GM12878 (cell line): ENCODE data around the gene FBXL7. TPM values are rescaled to one million over a fixed set of nuclear protein-coding genes. Genes with fewer than 3 reads are reported as not detected.

Experiments used
- ATAC-seq: fragments of 200-7000 bp; cut with Tn5 transposase; 3 replicates; pipeline ENCODE4 v1.9.1; 2020; ENCODE audit warnings: mild to moderate bottlenecking, moderate library complexity
- BruUV-seq: library from RNA; stranded (reverse); fragments of 400-500 nt; replicated peaks from 2 replicates; lab custom pipeline; 2021; lab: Mats Ljungman, UMichigan
- CTCF ChIA-PET: fragments of 300-600 bp; sonication (Branson Sonifier 250); formaldehyde crosslinking; extraction: SDS; loops from one replicate; lab custom pipeline; 2021; ENCODE audit warnings: inconsistent platforms; lab: Yijun Ruan, JAX
- POLR2A ChIA-PET: fragments of 350-600 bp; formaldehyde crosslinking; extraction: SDS; loops from one replicate; lab custom pipeline; 2021; ENCODE audit warnings: inconsistent platforms; lab: Charles Lee
- RAD21 ChIA-PET: fragments of 300-600 bp; sonication (Branson Sonifier 250); formaldehyde crosslinking; loops from one replicate; lab custom pipeline; 2023; ENCODE audit warnings: antibody characterized with exemption; ENCODE audit not compliant: unreplicated experiment; lab: Charles Lee
- SMC1A ChIA-PET: fragments of 300-600 bp; sonication (Branson Sonifier 250); formaldehyde crosslinking; loops from one replicate; lab custom pipeline; 2023; ENCODE audit not compliant: unreplicated experiment, uncharacterized antibody; lab: Charles Lee
- DNase-seq: peaks from one replicate; pipeline ENCODE4 v3.0.0-alpha.2; 2011; ENCODE audit warnings: low read depth, low spot score
- FAIRE-seq: peaks from 3 replicates; lab custom pipeline; 2011; peaks lifted over from hg19 to GRCh38; lab: Jason Lieb, UNC
- H2AFZ ChIP-seq: 2 replicates; pipeline ENCODE4 v1.6.0; 2011; ENCODE audit warnings: low read depth, low read length, control low read depth; ENCODE audit not compliant: control insufficient read depth
- H3K27ac ChIP-seq: 2 replicates; pipeline ENCODE4 v1.5.1; 2011; ENCODE audit warnings: control low read depth; ENCODE audit not compliant: control insufficient read depth, insufficient read depth
- H3K27me3 ChIP-seq, 2 experiments: replicated peaks in 1 of 2; 2 replicates each; pipeline versions ENCODE4 v1.6.0 to v1.6.1; 2011; ENCODE audit warnings: low read length in 1 of 2; ENCODE audit not compliant: control insufficient read depth in 2 of 2, insufficient read depth in 2 of 2
- H3K36me3 ChIP-seq, 2 experiments: 2 replicates each; pipeline ENCODE4 v1.5.1; 2011; ENCODE audit warnings: low read length in 1 of 2; ENCODE audit not compliant: control insufficient read depth in 2 of 2, insufficient read depth in 2 of 2
- H3K4me1 ChIP-seq: 2 replicates; pipeline ENCODE4 v1.6.1; 2011; ENCODE audit warnings: mild to moderate bottlenecking, low read length, moderate library complexity, mixed read lengths; ENCODE audit not compliant: control insufficient read depth, insufficient read depth
- H3K4me2 ChIP-seq: 2 replicates; pipeline ENCODE4 v1.6.0; 2011; ENCODE audit warnings: control low read depth; ENCODE audit not compliant: control insufficient read depth, insufficient read depth
- H3K4me3 ChIP-seq: fragments of 200-600 bp; sonication (generic); 2 replicates; pipeline ENCODE4 v1.5.1; 2016
- H3K79me2 ChIP-seq: 2 replicates; pipeline ENCODE4 v1.6.0; 2011; ENCODE audit warnings: low read length; ENCODE audit not compliant: control insufficient read depth, insufficient read depth
- H3K9ac ChIP-seq: 2 replicates; pipeline ENCODE4 v1.8.0; 2011; ENCODE audit warnings: low read length, control low read depth, mixed read lengths; ENCODE audit not compliant: control insufficient read depth, insufficient read depth
- H3K9me3 ChIP-seq: replicated peaks from 3 replicates; pipeline ENCODE4 v1.5.1; 2011; ENCODE audit warnings: mild to moderate bottlenecking, low read length; ENCODE audit not compliant: control insufficient read depth, insufficient read depth
- H4K20me1 ChIP-seq: 2 replicates; pipeline ENCODE4 v1.6.0; 2011; ENCODE audit not compliant: control insufficient read depth, insufficient read depth
- ATF2 ChIP-seq: IDR thresholded peaks from 2 replicates; pipeline ENCODE4 v1.6.1; 2012; ENCODE audit warnings: low read length, inconsistent platforms
- CREM ChIP-seq: IDR thresholded peaks from 2 replicates; pipeline ENCODE4 v1.6.1; 2014; ENCODE audit warnings: antibody characterized with exemption, low read depth
- E4F1 ChIP-seq: fragments of 450-650 bp; IDR thresholded peaks from 2 replicates; pipeline ENCODE4 v1.6.1; 2018; ENCODE audit warnings: borderline replicate concordance, mild to moderate bottlenecking; ENCODE audit not compliant: partially characterized antibody
- FOXM1 ChIP-seq: IDR thresholded peaks from 2 replicates; pipeline ENCODE4 v1.6.1; 2012; ENCODE audit warnings: low read depth, mild to moderate bottlenecking, inconsistent platforms, low read length, moderate library complexity
- KLF5 ChIP-seq: fragments of 450-650 bp; IDR thresholded peaks from 2 replicates; pipeline ENCODE4 v1.6.1; 2014; ENCODE audit warnings: mild to moderate bottlenecking; ENCODE audit not compliant: partially characterized antibody
- RCOR1 ChIP-seq: conservative IDR thresholded peaks from 2 replicates; pipeline ENCODE4 v1.6.1; 2012; ENCODE audit warnings: low read depth, low read length, improper control_type of control experiment
- SUPT20H ChIP-seq: IDR thresholded peaks from 2 replicates; pipeline ENCODE4 v1.6.1; 2011; ENCODE audit warnings: low read depth, mild to moderate bottlenecking, low read length, moderate library complexity, borderline replicate concordance; ENCODE audit not compliant: control insufficient read depth
- TCF3 ChIP-seq: IDR thresholded peaks from 2 replicates; pipeline ENCODE4 v1.6.1; 2012; ENCODE audit warnings: low read depth, mild to moderate bottlenecking, low read length, borderline replicate concordance; ENCODE audit not compliant: insufficient read depth
- USF2 ChIP-seq: IDR thresholded peaks from 2 replicates; pipeline ENCODE4 v1.6.1; 2011; ENCODE audit warnings: low read depth, low read length, improper control_type of control experiment, borderline replicate concordance
- YBX1 ChIP-seq: fragments of 450-650 bp; IDR thresholded peaks from 2 replicates; pipeline ENCODE4 v1.6.1; 2016; ENCODE audit warnings: antibody characterized with exemption
- ZNF384 ChIP-seq: IDR thresholded peaks from 2 replicates; pipeline ENCODE4 v1.6.1; 2012; ENCODE audit warnings: low read depth, mild to moderate bottlenecking, low read length, improper control_type of control experiment, borderline replicate concordance
- ZSCAN29 ChIP-seq: fragments of 450-650 bp; IDR thresholded peaks from 2 replicates; pipeline ENCODE4 v1.6.1; 2017; ENCODE audit warnings: mild to moderate bottlenecking, moderate library complexity
- WGBS: methylation state at CpG from one replicate; pipeline ENCODE4 v1.1.6; 2016; ENCODE audit warnings: low lambda C conversion rate; ENCODE audit not compliant: insufficient replicate concordance, insufficient coverage; ENCODE audit errors: missing lambda C conversion rate; 5-methylcytosine and 5-hydroxymethylcytosine counted together
- in situ Hi-C: fragments of 300-500 bp; cut with MboI; formaldehyde crosslinking; loops from 9 replicates; pipeline ENCODE4 v1.14.3; 2018; ENCODE audit warnings: mixed read lengths
- intact Hi-C: fragments of 100-400 bp; cut with micrococcal nuclease; formaldehyde crosslinking; loops from one replicate; pipeline ENCODE4 v1.14.2; 2022; ENCODE audit not compliant: unreplicated experiment
- polyA plus RNA-seq, 11 experiments: library from polyadenylated mRNA; depleted of rRNA in 4 of 11; unstranded in 6 of 11; stranded (reverse) in 5 of 11; fragments of >200 nt; fragmentation: Nextera tagmentation in 4 of 11; fragmentation: Illumina TruSeq in 1 of 11; extraction: Ambion mirVana in 4 of 11; extraction: Trizol in 1 of 11; gene quantifications; 1 replicate in 1 of 11; 2 replicates in 10 of 11; pipeline versions ENCODE4 v1.2.1 to v1.2.3, GENCODE V29; 2011 to 2016; ENCODE audit warnings: inconsistent platforms in 2 of 11, missing spikeins in 2 of 11, low read depth in 1 of 11
- total RNA-seq, 4 experiments: library from RNA; depleted of rRNA in 3 of 4; stranded (reverse); fragments of >200 nt in 3 of 4; fragmentation: Illumina TruSeq in 1 of 4; extraction: Trizol in 1 of 4; gene quantifications; 2 replicates each; pipeline versions ENCODE4 v1.2.1 to v1.2.3, GENCODE V29; 2013 to 2021
- TF ChIP-seq, protein P1 (sequence below): fragments of 450-650 bp; IDR thresholded peaks from 2 replicates; pipeline ENCODE4 v1.6.1; 2017; ENCODE audit warnings: antibody characterized with exemption, mild to moderate bottlenecking, moderate library complexity

Gene FBXL7
- total and polyA plus RNA-seq, 10 of the 15 experiments (the other 5 are each of a cell fraction or from before 2014, with no cell fraction given), result 0.03 to 0.44 (median 0.16) TPM

GRCh38 chr5:15555176-15555575, 55.2 kb downstream of the FBXL7 start:
- TF ChIP-seq YBX1 (no peak), ZNF384 (no peak), USF2 (no peak), TCF3 (no peak), RCOR1 (no peak), E4F1 (no peak), ATF2 (no peak), CREM (no peak), ZSCAN29 (no peak), KLF5 (no peak), FOXM1 (no peak), SUPT20H (no peak)
- TF ChIP-seq, protein P1, sequence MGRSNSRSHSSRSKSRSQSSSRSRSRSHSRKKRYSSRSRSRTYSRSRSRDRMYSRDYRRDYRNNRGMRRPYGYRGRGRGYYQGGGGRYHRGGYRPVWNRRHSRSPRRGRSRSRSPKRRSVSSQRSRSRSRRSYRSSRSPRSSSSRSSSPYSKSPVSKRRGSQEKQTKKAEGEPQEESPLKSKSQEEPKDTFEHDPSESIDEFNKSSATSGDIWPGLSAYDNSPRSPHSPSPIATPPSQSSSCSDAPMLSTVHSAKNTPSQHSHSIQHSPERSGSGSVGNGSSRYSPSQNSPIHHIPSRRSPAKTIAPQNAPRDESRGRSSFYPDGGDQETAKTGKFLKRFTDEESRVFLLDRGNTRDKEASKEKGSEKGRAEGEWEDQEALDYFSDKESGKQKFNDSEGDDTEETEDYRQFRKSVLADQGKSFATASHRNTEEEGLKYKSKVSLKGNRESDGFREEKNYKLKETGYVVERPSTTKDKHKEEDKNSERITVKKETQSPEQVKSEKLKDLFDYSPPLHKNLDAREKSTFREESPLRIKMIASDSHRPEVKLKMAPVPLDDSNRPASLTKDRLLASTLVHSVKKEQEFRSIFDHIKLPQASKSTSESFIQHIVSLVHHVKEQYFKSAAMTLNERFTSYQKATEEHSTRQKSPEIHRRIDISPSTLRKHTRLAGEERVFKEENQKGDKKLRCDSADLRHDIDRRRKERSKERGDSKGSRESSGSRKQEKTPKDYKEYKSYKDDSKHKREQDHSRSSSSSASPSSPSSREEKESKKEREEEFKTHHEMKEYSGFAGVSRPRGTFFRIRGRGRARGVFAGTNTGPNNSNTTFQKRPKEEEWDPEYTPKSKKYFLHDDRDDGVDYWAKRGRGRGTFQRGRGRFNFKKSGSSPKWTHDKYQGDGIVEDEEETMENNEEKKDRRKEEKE, result no peak
- no peak for DNase-seq
- no TSS peak for BruUV-seq
- intact Hi-C loops (no loop called here), in situ Hi-C loops (no loop called here)
- no peaks in the 10 kb centered on the region for H4K20me1 ChIP-seq
- POLR2A ChIA-PET, result no interaction called here
- FAIRE-seq, result no peak
- CTCF ChIA-PET, result interaction anchor here (0.6 kb wide), 1 partner anchor 460 kb away, joined by 3 read pairs; no protein-coding TSS in a partner anchor
- no peak for ATAC-seq
- H3K4me3 ChIP-seq, result no peak overlapping the region
- no peak overlapping the region for H2AFZ ChIP-seq
- no peak overlapping the region for H3K27ac ChIP-seq
- no peaks in the 10 kb centered on the region for H3K79me2 ChIP-seq
- H3K4me1 ChIP-seq, result no peaks in the 10 kb centered on the region
- H3K36me3 ChIP-seq, result no peaks in the 10 kb centered on the region
- H3K9ac ChIP-seq, result no peak overlapping the region
- no peaks in the 10 kb centered on the region for H3K27me3 ChIP-seq
- SMC1A ChIA-PET, result no interaction called here
- no peaks in the 10 kb centered on the region for H3K9me3 ChIP-seq
- RAD21 ChIA-PET, result no interaction called here
- no peak overlapping the region for H3K4me2 ChIP-seq
- 21% methylated on average over 5 of the region's 5 CpGs for WGBS
